Brain microvascular endothelial cell (primary cell): Measurements from ENCODE around the gene DVL1.

ENCODE experiments used
- DNase-seq: peaks from one replicate; pipeline ENCODE4 v3.0.0-alpha.2; 2020
- H3K27ac ChIP-seq: fragments of 250-450 bp; sonication (Bioruptor Pico); 2 replicates; pipeline ENCODE4 v1.5.1; 2020; ENCODE audit warnings: mild to moderate bottlenecking, moderate library complexity
- H3K27me3 ChIP-seq: fragments of 250-450 bp; sonication (Bioruptor Pico); replicated peaks from 2 replicates; pipeline ENCODE4 v1.5.1; 2020; ENCODE audit warnings: mild to moderate bottlenecking
- H3K36me3 ChIP-seq: fragments of 250-450 bp; sonication (Bioruptor Pico); replicated peaks from 2 replicates; pipeline ENCODE4 v1.5.1; 2020; ENCODE audit warnings: mild to moderate bottlenecking
- H3K4me3 ChIP-seq: 2 replicates; pipeline ENCODE4 v1.5.1; 2011; ENCODE audit warnings: low read depth, mild to moderate bottlenecking, control low read depth, low read length, moderate library complexity
- in situ Hi-C: cut with HindIII; loops from 2 replicates; pipeline ENCODE4 v1.10.0; 2017; ENCODE audit warnings: low sequenced_read_pairs, low pct_ligation_motif_present
- TF ChIP-seq, protein P1 (sequence below): IDR thresholded peaks from 2 replicates; pipeline ENCODE4 v1.5.1; 2011; ENCODE audit warnings: low read depth, mild to moderate bottlenecking, moderate library complexity, low read length, control low read depth, inconsistent platforms; ENCODE audit errors: missing control alignments

The DVL1 gene

GRCh38 chr1:1331068-1331965 lies 17.9 kb downstream of the DVL1 start, which contains the start of gene TAS1R3:
Gene TAS1R3 (plus strand): TSS chr1:1331280. CDS start chr1:1331346, 66 bp downstream.
- Histone ChIP-seq H3K36me3 (peaks cover 21% of the 10 kb centered on the region), H3K4me3 (no peak within 1 kb of the TSS), H3K27me3 (no peaks in the 10 kb centered on the region), H3K27ac (no peak within 1 kb of the TSS)
- TF ChIP-seq, protein P1, sequence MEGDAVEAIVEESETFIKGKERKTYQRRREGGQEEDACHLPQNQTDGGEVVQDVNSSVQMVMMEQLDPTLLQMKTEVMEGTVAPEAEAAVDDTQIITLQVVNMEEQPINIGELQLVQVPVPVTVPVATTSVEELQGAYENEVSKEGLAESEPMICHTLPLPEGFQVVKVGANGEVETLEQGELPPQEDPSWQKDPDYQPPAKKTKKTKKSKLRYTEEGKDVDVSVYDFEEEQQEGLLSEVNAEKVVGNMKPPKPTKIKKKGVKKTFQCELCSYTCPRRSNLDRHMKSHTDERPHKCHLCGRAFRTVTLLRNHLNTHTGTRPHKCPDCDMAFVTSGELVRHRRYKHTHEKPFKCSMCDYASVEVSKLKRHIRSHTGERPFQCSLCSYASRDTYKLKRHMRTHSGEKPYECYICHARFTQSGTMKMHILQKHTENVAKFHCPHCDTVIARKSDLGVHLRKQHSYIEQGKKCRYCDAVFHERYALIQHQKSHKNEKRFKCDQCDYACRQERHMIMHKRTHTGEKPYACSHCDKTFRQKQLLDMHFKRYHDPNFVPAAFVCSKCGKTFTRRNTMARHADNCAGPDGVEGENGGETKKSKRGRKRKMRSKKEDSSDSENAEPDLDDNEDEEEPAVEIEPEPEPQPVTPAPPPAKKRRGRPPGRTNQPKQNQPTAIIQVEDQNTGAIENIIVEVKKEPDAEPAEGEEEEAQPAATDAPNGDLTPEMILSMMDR = no peak
- no peak for DNase-seq
- in situ Hi-C loops = no loop called here

DNA sequence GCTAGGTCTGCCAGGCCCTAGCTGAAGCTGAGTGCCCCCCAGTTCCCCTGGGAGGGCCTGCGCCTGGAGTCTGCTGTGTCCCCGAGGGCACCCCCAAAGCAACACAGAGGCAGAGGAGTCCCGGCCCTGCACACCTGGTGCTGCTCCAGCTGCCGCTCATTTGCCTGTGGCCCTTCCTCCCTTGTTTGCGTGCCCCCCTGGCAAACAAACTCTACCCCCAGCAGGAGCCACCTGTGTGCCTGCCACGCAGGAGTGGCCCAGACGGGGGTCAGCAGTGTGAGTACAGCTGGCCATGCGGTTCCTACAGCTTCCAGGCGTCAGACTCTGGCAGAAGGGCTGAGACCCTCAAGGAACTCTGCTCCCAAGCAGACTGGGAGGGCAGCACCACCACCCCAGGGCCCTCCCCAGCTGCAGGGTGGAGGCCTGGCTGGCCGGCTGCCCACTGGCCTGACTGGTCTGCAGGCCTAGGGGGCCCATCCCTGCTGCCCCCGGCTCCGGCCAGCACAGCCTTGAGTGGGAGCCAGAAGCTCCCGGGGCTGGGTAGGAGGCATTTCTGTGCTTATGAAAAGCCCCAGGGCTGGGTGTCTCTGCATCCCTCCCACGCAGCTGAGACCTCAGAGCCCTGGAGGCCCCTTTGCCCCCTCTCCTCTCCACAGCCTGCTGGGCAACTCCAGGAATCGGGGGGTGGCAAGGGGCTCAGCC lies 18.7 kb downstream of the DVL1 start:
- H3K4me3 ChIP-seq = no peak overlapping the region
- TF ChIP-seq, protein P1 = no peak

DNA sequence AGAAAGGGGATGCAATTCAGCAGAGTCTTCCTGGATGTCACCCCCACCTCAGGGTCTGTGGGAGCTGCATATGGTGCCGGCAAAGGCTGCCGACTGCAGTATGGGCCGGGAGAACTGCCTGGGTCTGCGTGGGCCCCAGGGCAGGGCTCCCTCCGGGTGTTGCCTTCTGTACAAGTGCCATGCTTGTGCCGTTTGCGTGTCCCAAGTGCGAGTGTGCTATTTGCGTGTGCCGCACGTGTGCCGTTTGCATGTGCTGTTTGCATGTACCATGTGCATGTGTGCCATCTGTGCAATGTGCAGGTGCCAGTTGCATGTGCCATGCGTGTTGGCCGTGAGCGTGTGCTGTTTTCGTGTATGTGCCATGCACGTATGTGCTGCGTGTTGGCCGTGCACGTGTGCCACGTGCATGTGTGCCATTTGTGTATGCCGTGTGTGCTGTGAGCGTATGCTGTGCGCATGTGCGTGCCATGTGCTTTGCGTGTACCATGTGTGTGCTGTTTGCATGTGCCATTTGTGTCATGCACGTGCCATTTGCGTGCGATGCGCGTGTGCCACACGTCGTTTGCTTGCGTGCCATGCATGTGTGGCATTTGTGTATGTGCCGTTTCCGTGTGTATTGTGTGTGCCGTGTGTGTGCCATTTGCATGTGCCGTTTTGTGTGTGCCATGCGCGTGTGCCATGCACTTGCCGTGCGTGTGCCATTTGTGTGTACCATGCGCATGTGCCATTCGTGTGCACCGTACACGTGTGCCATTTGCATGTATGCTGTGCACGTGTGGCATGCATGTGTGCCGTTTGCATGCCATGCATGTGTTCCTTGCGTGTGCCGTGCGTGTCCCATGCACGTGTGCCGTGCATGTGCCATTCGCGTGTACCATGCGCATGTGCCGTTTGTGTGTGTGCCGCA lies 19.7 kb downstream of the DVL1 start:
- Histone ChIP-seq H3K4me3 (no peak overlapping the region), H3K36me3 (peaks cover 12% of the 10 kb centered on the region), H3K27ac (no peak overlapping the region), H3K27me3 (no peaks in the 10 kb centered on the region)
- DNase-seq = no peak
- TF ChIP-seq, protein P1 = no peak
- in situ Hi-C loops = no loop called here

More for the DNA sequence above, 18.7 kb downstream of the DVL1 start:
- Histone ChIP-seq H3K27ac (no peak overlapping the region), H3K27me3 (no peaks in the 10 kb centered on the region), H3K36me3 (peaks cover 14% of the 10 kb centered on the region)
- in situ Hi-C loops = no loop called here
- DNase-seq = no peak

DNA sequence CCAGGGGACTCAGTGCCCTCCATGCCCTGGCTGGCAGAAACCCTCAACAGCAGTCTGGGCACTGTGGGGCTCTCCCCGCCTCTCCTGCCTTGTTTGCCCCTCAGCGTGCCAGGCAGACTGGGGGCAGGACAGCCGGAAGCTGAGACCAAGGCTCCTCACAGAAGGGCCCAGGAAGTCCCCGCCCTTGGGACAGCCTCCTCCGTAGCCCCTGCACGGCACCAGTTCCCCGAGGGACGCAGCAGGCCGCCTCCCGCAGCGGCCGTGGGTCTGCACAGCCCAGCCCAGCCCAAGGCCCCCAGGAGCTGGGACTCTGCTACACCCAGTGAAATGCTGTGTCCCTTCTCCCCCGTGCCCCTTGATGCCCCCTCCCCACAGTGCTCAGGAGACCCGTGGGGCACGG lies 21.0 kb downstream of the DVL1 start:
- H3K27me3 ChIP-seq = no peaks in the 10 kb centered on the region
- H3K27ac ChIP-seq = no peak overlapping the region
- no peak overlapping the region for H3K4me3 ChIP-seq
- no peak for DNase-seq
- TF ChIP-seq, protein P1 = no peak
- peaks cover 12% of the 10 kb centered on the region for H3K36me3 ChIP-seq
- in situ Hi-C loops = no loop called here

DNA sequence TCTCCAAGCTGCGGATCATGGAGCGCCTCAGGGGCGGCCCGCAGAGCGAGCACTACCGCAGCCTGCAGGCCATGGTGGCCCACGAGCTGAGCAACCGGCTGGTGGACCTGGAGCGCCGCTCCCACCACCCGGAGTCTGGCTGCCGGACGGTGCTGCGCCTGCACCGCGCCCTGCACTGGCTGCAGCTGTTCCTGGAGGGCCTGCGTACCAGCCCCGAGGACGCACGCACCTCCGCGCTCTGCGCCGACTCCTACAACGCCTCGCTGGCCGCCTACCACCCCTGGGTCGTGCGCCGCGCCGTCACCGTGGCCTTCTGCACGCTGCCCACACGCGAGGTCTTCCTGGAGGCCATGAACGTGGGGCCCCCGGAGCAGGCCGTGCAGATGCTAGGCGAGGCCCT lies 21.9 kb downstream of the DVL1 start:
- TF ChIP-seq, protein P1 = no peak
- peaks cover 12% of the 10 kb centered on the region for H3K36me3 ChIP-seq
- no peak for DNase-seq
- H3K27me3 ChIP-seq = no peaks in the 10 kb centered on the region
- H3K27ac ChIP-seq = no peak overlapping the region
- in situ Hi-C loops = no loop called here
- H3K4me3 ChIP-seq = no peak overlapping the region
